LNCAP (cell line): Measurements from ENCODE around the gene MYO16.

Experiments
- TF ChIP-seq, protein P1 (sequence below): fragments of 450-650 bp; IDR thresholded peaks from 2 replicates; pipeline ENCODE4 v1.5.1; 2017; ENCODE audit warnings: mild to moderate bottlenecking

The MYO16 gene

DNA sequence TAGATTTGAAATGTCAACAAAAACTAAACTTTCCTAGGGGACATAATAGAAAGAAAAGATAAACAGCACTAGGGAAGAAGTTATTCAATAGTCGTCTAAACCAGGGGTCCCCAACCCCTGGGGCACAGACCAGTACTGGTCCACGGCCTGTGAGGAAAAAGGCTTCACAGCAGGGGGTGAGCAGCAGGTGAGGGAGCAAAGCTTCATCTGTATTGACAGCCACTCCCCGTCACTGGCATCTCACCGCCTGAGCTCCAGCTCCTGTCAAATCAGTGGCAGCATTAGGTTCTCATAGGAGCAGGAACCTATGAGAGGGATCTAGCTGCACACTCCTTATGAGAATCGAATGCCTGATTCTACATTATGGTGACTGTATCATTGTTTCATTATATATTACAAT is 382.7 kb downstream of the MYO16 start:
- TF ChIP-seq, protein P1, sequence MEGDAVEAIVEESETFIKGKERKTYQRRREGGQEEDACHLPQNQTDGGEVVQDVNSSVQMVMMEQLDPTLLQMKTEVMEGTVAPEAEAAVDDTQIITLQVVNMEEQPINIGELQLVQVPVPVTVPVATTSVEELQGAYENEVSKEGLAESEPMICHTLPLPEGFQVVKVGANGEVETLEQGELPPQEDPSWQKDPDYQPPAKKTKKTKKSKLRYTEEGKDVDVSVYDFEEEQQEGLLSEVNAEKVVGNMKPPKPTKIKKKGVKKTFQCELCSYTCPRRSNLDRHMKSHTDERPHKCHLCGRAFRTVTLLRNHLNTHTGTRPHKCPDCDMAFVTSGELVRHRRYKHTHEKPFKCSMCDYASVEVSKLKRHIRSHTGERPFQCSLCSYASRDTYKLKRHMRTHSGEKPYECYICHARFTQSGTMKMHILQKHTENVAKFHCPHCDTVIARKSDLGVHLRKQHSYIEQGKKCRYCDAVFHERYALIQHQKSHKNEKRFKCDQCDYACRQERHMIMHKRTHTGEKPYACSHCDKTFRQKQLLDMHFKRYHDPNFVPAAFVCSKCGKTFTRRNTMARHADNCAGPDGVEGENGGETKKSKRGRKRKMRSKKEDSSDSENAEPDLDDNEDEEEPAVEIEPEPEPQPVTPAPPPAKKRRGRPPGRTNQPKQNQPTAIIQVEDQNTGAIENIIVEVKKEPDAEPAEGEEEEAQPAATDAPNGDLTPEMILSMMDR = no peak

DNA sequence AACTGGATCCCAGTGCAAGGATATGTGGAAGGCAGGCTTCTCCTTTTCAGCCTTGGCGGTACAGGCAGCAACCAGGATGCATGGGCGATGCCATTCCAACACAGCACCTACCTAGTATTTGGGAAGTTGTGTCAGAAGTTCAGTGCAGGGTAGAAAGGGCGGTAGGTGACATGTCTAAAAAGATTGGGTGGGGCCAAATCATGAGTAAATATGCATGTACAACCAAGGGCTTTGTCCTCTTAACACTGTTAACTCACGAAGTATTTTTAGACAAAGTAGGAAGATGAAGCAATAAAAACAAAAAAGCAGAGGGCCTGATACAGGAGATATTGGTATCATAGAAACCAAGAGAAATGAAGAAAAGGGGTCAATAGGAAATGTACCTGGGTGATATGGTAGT is 392.1 kb downstream of the MYO16 start:
- TF ChIP-seq, protein P1 = no peak

DNA sequence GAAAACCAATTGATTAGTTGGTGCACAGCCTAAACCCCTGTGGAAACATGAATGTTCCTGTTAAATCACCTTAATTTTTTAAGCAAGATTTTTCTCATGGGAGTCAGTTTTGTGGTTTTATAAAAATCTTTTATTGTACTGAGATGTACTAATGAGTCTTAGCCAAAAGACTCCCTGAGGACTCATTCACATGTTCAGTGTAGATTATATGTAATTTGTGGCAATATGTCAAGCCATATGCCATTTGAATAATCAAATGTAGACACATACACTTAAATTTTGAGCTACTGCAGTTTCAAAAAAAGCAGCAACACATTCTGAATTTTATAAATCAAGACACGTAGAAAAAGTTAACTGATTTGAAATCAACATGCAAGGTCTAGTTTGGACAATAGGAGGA is 395.2 kb downstream of the MYO16 start:
- TF ChIP-seq, protein P1 = no peak

DNA sequence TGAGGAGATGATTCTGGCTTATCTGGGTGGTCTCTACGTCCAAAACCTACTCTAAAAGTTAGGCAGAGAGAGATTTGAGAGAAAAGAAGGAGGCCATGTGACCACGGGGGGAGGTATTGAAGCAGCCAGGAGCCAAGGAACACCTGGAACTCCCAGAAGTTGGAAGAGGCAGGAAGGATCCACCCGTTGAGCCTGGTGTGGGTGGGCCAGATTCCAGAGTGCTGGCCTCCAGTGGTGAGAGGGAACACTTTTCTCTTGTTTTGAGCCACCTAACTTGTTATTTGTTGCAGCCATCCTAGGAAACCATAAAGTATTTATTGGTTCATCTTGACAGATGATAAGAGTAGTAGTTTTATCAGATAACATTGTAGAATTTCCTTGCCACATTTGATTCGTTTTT is 396.9 kb downstream of the MYO16 start:
- TF ChIP-seq, protein P1 = no peak

DNA sequence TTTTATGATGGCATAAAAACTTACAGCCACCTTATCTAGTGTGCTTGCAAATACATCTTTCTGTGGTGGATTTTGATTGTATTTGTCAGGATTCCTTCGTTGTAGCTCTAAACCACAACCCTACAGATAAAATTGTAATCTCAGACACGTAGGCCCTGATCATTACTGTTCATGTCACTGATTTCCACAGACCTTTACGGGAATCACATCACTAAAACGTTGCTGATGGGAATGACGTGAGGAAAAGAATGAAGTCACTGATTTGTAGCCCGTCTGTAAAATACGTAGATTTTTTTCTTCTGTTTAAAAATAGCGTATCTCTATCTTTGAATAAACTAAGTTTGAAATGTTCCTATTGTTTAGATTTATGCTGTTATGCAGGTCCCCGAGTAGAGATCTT is 399.2 kb downstream of the MYO16 start:
- TF ChIP-seq, protein P1 = no peak

DNA sequence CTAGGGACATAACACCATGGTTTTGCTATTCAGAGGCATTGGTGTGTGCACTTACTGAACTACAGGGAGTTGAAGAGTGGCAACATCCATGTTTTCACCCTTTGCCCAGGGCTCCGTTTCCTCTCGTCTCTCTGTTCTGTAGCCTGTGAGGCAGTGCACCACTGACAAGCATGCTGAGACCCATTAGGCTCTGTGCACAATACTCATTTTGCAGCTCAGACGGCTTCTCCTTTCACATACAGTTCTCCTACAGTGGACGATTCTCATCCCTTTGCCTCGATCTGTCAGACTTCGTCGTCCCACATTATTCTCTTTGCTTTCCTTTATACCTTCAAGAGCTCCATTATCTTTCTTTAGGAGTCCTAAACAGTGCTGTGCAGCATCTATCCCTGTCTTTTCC is 403.7 kb downstream of the MYO16 start:
- TF ChIP-seq, protein P1 = no peak

DNA sequence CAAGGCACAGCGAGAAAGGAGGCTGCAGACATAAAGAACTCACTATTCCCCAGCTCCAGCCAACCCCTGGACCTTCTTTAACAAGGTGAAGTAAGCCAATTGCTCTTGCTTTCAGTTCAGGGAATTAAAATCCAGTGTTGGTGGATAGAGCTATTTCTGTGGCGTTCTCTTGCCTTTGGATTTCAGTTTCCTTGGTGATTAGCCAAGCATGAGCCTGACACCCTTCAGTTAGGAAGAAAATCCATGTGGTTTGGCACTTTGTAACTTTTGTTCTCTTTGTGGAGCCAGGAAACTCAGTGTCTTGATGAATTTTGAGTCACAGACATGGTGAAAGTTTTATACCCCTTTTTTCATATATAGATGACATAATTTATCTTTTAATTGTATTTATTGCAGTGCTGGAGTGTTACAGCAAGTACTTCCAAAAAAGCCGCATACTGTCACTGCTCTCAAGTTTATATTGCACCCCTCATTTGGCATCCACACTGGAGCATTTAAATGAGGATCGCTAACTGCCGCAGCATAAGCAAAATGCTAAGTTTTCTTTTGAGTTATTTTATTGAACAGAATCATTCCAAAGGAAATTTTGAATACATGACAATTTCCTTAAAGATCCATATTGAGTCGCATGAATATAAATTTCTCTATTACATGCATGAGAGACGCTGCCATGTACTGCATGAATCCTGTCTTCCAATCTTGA is 406.8 kb downstream of the MYO16 start:
- TF ChIP-seq, protein P1 = no peak

DNA sequence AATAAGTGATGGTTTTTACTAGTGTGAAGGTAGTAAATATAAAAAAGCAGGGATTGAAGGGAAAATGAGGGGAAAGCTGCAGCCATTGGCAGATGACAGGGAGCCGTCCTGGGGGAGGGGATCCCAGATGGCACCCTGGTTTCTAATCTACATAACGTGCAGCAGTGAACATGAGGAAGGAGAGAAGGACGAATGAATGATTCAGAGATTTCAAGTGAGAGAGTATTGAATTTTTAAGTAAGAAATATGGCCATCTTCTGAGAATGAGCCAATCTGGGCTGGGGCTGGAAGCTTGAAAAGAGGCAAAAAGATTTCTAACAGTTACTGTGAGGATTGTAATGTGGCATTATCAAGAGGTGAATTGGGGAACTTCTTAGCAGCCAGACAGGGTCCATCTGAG is 414.2 kb downstream of the MYO16 start:
- TF ChIP-seq, protein P1 = no peak
